VCaP (cell line): ENCODE results near the gene AGAP9.

Experiments used
- H3K27ac ChIP-seq: fragments of 450-650 bp; 2 replicates; pipeline ENCODE4 v1.5.1; 2017
- TF ChIP-seq, protein P1 (sequence below): fragments of 450-650 bp; conservative IDR thresholded peaks from 2 replicates; pipeline ENCODE4 v1.5.1; 2017; ENCODE audit warnings: mild to moderate bottlenecking, moderate library complexity

AGAP9 gene

GRCh38 chr10:47454780-47455058 lies 68.7 kb downstream of the AGAP9 start:
- H3K27ac ChIP-seq: no peak overlapping the region
- TF ChIP-seq, protein P1, sequence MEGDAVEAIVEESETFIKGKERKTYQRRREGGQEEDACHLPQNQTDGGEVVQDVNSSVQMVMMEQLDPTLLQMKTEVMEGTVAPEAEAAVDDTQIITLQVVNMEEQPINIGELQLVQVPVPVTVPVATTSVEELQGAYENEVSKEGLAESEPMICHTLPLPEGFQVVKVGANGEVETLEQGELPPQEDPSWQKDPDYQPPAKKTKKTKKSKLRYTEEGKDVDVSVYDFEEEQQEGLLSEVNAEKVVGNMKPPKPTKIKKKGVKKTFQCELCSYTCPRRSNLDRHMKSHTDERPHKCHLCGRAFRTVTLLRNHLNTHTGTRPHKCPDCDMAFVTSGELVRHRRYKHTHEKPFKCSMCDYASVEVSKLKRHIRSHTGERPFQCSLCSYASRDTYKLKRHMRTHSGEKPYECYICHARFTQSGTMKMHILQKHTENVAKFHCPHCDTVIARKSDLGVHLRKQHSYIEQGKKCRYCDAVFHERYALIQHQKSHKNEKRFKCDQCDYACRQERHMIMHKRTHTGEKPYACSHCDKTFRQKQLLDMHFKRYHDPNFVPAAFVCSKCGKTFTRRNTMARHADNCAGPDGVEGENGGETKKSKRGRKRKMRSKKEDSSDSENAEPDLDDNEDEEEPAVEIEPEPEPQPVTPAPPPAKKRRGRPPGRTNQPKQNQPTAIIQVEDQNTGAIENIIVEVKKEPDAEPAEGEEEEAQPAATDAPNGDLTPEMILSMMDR: no peak

GRCh38 chr10:47454008-47454779 lies 69.2 kb downstream of the AGAP9 start:
- TF ChIP-seq, protein P1: no peak
- H3K27ac ChIP-seq: no peak overlapping the region

GRCh38 chr10:47453141-47454007 lies 70.1 kb downstream of the AGAP9 start:
- TF ChIP-seq, protein P1: no peak
- H3K27ac ChIP-seq: no peak overlapping the region

- TF ChIP-seq, protein P1: no peak
- H3K27ac ChIP-seq: no peak overlapping the region
Observed at GRCh38 chr10:47452495-47453140, 70.8 kb downstream of the AGAP9 start.

GRCh38 chr10:47451998-47452494 lies 71.4 kb downstream of the AGAP9 start:
- no peak overlapping the region for H3K27ac ChIP-seq
- TF ChIP-seq, protein P1: no peak
